Measurements from ENCODE around the gene NKD2. TPM values are rescaled to one million over a fixed set of nuclear protein-coding genes. Genes with fewer than 3 reads are reported as not detected.
A peak's percentile ranks its signal among the peaks of the same experiment; 100 is the strongest.

NKD2 gene
- total RNA-seq, 1 experiment from 2014 or later: 12.8 TPM

DNA sequence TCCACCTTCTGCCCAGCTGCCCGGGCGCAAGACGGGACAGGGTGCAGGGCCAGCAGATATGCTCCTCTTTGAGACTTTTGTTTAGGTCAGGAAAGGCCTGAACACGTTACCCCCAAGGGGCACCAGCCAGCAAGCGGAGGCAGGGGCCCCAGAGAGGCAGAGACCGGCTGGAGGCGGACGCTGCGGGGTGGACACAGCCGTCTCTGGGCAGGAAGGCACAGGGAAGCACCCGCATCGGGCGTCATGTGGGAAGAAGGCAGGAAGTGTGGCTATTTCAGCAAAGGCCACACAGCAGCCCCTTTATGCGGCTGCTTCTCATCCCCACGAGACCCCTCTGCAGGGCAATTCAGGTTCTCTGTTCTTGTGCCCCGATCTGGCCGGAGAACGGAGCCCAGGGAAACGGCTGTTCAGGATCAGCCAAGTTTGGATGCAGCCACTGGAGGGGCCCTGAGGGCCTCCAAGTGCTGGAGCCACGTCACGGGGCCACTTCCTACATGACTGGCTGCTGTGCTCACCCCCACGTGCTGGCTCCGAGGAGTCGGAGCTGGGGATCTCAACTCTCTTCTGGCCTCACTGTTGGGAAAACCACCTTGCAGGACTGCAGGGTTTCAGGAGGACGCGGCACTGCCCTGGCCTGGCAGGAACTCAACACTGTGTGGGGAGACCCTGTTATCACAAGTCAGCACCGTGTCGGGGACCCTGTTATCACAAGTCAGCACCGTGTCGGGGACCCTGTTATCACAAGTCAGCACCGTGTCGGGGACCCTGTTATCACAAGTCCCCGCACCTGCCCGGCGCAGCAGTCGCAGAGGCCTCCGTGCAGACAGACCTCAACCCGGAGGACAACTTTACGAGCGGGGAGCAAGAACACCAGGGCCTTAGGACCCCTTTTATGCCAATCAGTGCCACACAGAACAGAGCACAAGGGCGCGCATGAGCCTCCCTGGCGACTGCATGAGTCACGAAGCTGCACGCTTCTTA is 58.8 kb downstream of the NKD2 start:
- POLR2A ChIA-PET: no interaction called here
- ATAC-seq (no peak), DNase-seq (ENCODE audit: low spot score) (no peak)
- CTCF ChIA-PET: no interaction called here
- Mint-ChIP-seq H3K4me3 (no peak overlapping the region), H3K27me3 (ENCODE audit: low read depth) (no peaks in the 10 kb centered on the region), H3K4me1 (no peaks in the 10 kb centered on the region), H3K36me3 (no peaks in the 10 kb centered on the region), H3K9me3 (no peaks in the 10 kb centered on the region), H3K27ac (peak overlapping the region; percentile 63)
- TF ChIP-seq ARID4B (CRISPR knock-in tag; IDR thresholded peaks at IDR 0.05; ENCODE audit: borderline replicate concordance) (no peak), ZMAT4 (CRISPR knock-in tag; IDR thresholded peaks at IDR 0.05) (no peak), JUN (CRISPR knock-in tag; IDR thresholded peaks at IDR 0.05) (no peak), FOXJ3 (CRISPR knock-in tag; IDR thresholded peaks at IDR 0.05; ENCODE audit: borderline replicate concordance) (no peak)
- TF ChIP-seq, protein P1, sequence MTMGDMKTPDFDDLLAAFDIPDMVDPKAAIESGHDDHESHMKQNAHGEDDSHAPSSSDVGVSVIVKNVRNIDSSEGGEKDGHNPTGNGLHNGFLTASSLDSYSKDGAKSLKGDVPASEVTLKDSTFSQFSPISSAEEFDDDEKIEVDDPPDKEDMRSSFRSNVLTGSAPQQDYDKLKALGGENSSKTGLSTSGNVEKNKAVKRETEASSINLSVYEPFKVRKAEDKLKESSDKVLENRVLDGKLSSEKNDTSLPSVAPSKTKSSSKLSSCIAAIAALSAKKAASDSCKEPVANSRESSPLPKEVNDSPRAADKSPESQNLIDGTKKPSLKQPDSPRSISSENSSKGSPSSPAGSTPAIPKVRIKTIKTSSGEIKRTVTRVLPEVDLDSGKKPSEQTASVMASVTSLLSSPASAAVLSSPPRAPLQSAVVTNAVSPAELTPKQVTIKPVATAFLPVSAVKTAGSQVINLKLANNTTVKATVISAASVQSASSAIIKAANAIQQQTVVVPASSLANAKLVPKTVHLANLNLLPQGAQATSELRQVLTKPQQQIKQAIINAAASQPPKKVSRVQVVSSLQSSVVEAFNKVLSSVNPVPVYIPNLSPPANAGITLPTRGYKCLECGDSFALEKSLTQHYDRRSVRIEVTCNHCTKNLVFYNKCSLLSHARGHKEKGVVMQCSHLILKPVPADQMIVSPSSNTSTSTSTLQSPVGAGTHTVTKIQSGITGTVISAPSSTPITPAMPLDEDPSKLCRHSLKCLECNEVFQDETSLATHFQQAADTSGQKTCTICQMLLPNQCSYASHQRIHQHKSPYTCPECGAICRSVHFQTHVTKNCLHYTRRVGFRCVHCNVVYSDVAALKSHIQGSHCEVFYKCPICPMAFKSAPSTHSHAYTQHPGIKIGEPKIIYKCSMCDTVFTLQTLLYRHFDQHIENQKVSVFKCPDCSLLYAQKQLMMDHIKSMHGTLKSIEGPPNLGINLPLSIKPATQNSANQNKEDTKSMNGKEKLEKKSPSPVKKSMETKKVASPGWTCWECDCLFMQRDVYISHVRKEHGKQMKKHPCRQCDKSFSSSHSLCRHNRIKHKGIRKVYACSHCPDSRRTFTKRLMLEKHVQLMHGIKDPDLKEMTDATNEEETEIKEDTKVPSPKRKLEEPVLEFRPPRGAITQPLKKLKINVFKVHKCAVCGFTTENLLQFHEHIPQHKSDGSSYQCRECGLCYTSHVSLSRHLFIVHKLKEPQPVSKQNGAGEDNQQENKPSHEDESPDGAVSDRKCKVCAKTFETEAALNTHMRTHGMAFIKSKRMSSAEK (CRISPR knock-in tag; IDR thresholded peaks at IDR 0.05; ENCODE audit: borderline replicate concordance): no peak

DNA sequence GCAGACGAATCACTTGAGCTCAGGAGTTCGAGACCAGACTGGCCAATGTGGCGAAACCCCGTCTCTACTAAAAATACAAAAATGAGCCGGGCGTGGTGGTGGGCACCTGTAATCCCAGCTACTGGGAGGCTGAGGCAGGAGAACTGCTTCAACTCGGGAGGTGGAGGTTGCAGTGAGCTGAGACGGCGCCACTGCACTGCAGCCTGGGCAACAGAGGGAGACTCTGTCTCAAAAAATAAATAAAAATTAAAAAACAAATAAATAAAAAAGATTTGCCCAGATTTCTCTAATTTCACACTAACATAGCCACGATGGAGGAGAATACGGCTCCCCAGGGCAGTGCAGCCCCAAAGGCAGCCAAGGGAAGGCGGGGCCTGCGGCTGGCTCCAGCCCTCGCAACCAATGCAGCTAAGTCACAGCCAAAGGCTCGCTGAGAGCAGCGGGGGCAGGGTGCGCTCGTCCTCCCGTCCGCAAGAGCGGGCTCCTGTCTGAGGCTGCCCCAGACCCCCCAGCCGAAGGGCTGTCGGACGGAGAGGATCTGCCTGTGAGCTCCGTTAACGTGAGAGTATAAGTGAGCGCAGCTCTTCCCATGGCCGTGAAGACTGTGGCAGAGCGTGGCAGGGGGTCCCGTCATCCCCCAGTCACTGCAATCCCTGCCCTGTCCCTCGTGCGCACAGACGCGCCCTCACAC is 59.7 kb downstream of the NKD2 start:
- no peaks in the 10 kb centered on the region for H3K4me1 Mint-ChIP-seq
- CTCF ChIA-PET: no interaction called here
- H3K27me3 Mint-ChIP-seq (ENCODE audit: low read depth): no peaks in the 10 kb centered on the region
- no peak overlapping the region for H3K4me3 Mint-ChIP-seq
- no peaks in the 10 kb centered on the region for H3K36me3 Mint-ChIP-seq
- H3K27ac Mint-ChIP-seq: no peak overlapping the region; the same call in 1 of the 2 replicates
- no peak for ATAC-seq
- no peak for DNase-seq (ENCODE audit: low spot score)
- POLR2A ChIA-PET: no interaction called here
- H3K9me3 Mint-ChIP-seq: no peaks in the 10 kb centered on the region
- TF ChIP-seq, protein P2, sequence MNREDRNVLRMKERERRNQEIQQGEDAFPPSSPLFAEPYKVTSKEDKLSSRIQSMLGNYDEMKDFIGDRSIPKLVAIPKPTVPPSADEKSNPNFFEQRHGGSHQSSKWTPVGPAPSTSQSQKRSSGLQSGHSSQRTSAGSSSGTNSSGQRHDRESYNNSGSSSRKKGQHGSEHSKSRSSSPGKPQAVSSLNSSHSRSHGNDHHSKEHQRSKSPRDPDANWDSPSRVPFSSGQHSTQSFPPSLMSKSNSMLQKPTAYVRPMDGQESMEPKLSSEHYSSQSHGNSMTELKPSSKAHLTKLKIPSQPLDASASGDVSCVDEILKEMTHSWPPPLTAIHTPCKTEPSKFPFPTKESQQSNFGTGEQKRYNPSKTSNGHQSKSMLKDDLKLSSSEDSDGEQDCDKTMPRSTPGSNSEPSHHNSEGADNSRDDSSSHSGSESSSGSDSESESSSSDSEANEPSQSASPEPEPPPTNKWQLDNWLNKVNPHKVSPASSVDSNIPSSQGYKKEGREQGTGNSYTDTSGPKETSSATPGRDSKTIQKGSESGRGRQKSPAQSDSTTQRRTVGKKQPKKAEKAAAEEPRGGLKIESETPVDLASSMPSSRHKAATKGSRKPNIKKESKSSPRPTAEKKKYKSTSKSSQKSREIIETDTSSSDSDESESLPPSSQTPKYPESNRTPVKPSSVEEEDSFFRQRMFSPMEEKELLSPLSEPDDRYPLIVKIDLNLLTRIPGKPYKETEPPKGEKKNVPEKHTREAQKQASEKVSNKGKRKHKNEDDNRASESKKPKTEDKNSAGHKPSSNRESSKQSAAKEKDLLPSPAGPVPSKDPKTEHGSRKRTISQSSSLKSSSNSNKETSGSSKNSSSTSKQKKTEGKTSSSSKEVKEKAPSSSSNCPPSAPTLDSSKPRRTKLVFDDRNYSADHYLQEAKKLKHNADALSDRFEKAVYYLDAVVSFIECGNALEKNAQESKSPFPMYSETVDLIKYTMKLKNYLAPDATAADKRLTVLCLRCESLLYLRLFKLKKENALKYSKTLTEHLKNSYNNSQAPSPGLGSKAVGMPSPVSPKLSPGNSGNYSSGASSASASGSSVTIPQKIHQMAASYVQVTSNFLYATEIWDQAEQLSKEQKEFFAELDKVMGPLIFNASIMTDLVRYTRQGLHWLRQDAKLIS (CRISPR knock-in tag; IDR thresholded peaks at IDR 0.05; ENCODE audit: borderline replicate concordance): no peak
- TF ChIP-seq, protein P3, sequence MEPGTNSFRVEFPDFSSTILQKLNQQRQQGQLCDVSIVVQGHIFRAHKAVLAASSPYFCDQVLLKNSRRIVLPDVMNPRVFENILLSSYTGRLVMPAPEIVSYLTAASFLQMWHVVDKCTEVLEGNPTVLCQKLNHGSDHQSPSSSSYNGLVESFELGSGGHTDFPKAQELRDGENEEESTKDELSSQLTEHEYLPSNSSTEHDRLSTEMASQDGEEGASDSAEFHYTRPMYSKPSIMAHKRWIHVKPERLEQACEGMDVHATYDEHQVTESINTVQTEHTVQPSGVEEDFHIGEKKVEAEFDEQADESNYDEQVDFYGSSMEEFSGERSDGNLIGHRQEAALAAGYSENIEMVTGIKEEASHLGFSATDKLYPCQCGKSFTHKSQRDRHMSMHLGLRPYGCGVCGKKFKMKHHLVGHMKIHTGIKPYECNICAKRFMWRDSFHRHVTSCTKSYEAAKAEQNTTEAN (CRISPR knock-in tag; IDR thresholded peaks at IDR 0.05): no peak
- TF ChIP-seq, protein P4, sequence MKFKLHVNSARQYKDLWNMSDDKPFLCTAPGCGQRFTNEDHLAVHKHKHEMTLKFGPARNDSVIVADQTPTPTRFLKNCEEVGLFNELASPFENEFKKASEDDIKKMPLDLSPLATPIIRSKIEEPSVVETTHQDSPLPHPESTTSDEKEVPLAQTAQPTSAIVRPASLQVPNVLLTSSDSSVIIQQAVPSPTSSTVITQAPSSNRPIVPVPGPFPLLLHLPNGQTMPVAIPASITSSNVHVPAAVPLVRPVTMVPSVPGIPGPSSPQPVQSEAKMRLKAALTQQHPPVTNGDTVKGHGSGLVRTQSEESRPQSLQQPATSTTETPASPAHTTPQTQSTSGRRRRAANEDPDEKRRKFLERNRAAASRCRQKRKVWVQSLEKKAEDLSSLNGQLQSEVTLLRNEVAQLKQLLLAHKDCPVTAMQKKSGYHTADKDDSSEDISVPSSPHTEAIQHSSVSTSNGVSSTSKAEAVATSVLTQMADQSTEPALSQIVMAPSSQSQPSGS (CRISPR knock-in tag; IDR thresholded peaks at IDR 0.05; ENCODE audit: borderline replicate concordance, low read depth): no peak
- TF ChIP-seq, protein P1 (CRISPR knock-in tag; IDR thresholded peaks at IDR 0.05; ENCODE audit: borderline replicate concordance): no peak
- TF ChIP-seq, protein P5, sequence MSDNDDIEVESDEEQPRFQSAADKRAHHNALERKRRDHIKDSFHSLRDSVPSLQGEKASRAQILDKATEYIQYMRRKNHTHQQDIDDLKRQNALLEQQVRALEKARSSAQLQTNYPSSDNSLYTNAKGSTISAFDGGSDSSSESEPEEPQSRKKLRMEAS (CRISPR knock-in tag; IDR thresholded peaks at IDR 0.05): no peak

Data from WTC11 (cell line).